HG03045 (cell line): ENCODE results near the gene PNKP.

Source experiments
- ATAC-seq: cut with Tn5 transposase; IDR thresholded peaks from one replicate; pipeline ENCODE4 v1.9.1; 2021; ENCODE audit warnings: mild to moderate bottlenecking, moderate library complexity; ENCODE audit not compliant: unreplicated experiment

PNKP gene

GRCh38 chr19:49866933-49867782, at the start of gene PNKP:
Gene PNKP (minus strand): TSS chr19:49867576. CDS start chr19:49867204, 372 bp downstream.
- ATAC-seq, result peak; percentile 40

GRCh38 chr19:49915271-49915670, 47.9 kb upstream of the PNKP start:
- no peak for ATAC-seq

GRCh38 chr19:49913720-49914119, 46.3 kb upstream of the PNKP start:
- ATAC-seq, result no peak

GRCh38 chr19:49912965-49913685, 45.7 kb upstream of the PNKP start:
- no peak for ATAC-seq

- no peak for ATAC-seq
Measured at GRCh38 chr19:49911381-49912145, 44.2 kb upstream of the PNKP start.

GRCh38 chr19:49910179-49910578, 42.8 kb upstream of the PNKP start:
- no peak for ATAC-seq

GRCh38 chr19:49908480-49909420, 41.4 kb upstream of the PNKP start:
- no peak for ATAC-seq

- ATAC-seq, result no peak
Measured at GRCh38 chr19:49907745-49908446, 40.5 kb upstream of the PNKP start.

- ATAC-seq, result no peak
Measured at GRCh38 chr19:49906879-49907564, 39.6 kb upstream of the PNKP start.

- ATAC-seq, result no peak
Measured at GRCh38 chr19:49904136-49904535, 36.8 kb upstream of the PNKP start.

- ATAC-seq, result no peak
Measured at GRCh38 chr19:49896863-49897621, 29.7 kb upstream of the PNKP start, which contains the start of gene IL4I1. Gene IL4I1 (minus strand): TSS chr19:49896887. CDS start chr19:49896160, 727 bp downstream.

GRCh38 chr19:49895566-49896297, 28.4 kb upstream of the PNKP start:
- no peak for ATAC-seq

GRCh38 chr19:49894879-49895565, 27.6 kb upstream of the PNKP start:
- ATAC-seq, result no peak

- no peak for ATAC-seq
Measured at GRCh38 chr19:49894011-49894664, 26.8 kb upstream of the PNKP start.

GRCh38 chr19:49892716-49893115, 25.3 kb upstream of the PNKP start:
- ATAC-seq, result no peak

- ATAC-seq, result no peak
Measured at GRCh38 chr19:49891393-49891792, 24.0 kb upstream of the PNKP start.
